Measurements from ENCODE around the gene PGLYRP2. TPM values are rescaled to one million over a fixed set of nuclear protein-coding genes. Genes with fewer than 3 reads are reported as not detected.

PGLYRP2 gene
- total RNA-seq, 2 experiments from 2014 or later, result 0.19 to 0.40 TPM

GRCh38 chr19:15457701-15458484 lies 21.4 kb downstream of the PGLYRP2 start:
- Mint-ChIP-seq H3K9me3 (no peaks in the 10 kb centered on the region), H3K4me1 (peaks cover 31% of the 10 kb centered on the region), H3K27me3 (no peaks in the 10 kb centered on the region), H3K27ac (peak overlapping the region; percentile 60), H3K4me3 (no peak overlapping the region), H3K36me3 (peaks cover 48% of the 10 kb centered on the region)
- ATAC-seq (ENCODE audit: low read depth), result no peak
- DNase-seq, result no peak
- POLR2A ChIA-PET, result interaction anchor here (1.1 to 1.2 kb wide), 4 partner anchors 7 to 93 kb away, joined by 3 to 4 read pairs (median 3); no protein-coding TSS in a partner anchor

GRCh38 chr19:15456871-15457700 lies 22.2 kb downstream of the PGLYRP2 start:
- ATAC-seq (ENCODE audit: low read depth), result no peak
- Mint-ChIP-seq H3K9me3 (no peaks in the 10 kb centered on the region), H3K36me3 (peaks cover 46% of the 10 kb centered on the region)

GRCh38 chr19:15456441-15456840 lies 22.9 kb downstream of the PGLYRP2 start:
- H3K4me1 Mint-ChIP-seq, result peaks cover 20% of the 10 kb centered on the region
- no peaks in the 10 kb centered on the region for H3K9me3 Mint-ChIP-seq
- H3K36me3 Mint-ChIP-seq, result peaks cover 45% of the 10 kb centered on the region
- H3K27ac Mint-ChIP-seq, result no peak overlapping the region
- no peak for DNase-seq
- POLR2A ChIA-PET, result interaction anchor here (1.6 kb wide), 1 partner anchor 95 kb away, joined by 6 read pairs; no protein-coding TSS in a partner anchor
- no peak for ATAC-seq (ENCODE audit: low read depth)
- no peaks in the 10 kb centered on the region for H3K27me3 Mint-ChIP-seq
- no peak overlapping the region for H3K4me3 Mint-ChIP-seq

More at GRCh38 chr19:15456871-15457700, 22.2 kb downstream of the PGLYRP2 start:
- Mint-ChIP-seq H3K27ac (no peak overlapping the region), H3K27me3 (no peaks in the 10 kb centered on the region), H3K4me3 (no peak overlapping the region), H3K4me1 (peaks cover 27% of the 10 kb centered on the region)
- POLR2A ChIA-PET, result interaction anchor here (1.1 to 1.6 kb wide), 3 partner anchors 10 to 94 kb away, joined by 3 to 6 read pairs (median 3); no protein-coding TSS in a partner anchor
- DNase-seq, result no peak

GRCh38 chr19:15455996-15456395 lies 23.3 kb downstream of the PGLYRP2 start:
- Mint-ChIP-seq H3K27ac (no peak overlapping the region), H3K4me1 (peaks cover 21% of the 10 kb centered on the region), H3K9me3 (no peaks in the 10 kb centered on the region), H3K27me3 (no peaks in the 10 kb centered on the region), H3K4me3 (no peak overlapping the region), H3K36me3 (peaks cover 47% of the 10 kb centered on the region)
- ATAC-seq (ENCODE audit: low read depth), result no peak
- DNase-seq, result no peak
- POLR2A ChIA-PET, result interaction anchor here (1.6 to 2.3 kb wide), 2 partner anchors 8 to 95 kb away, joined by 6 to 11 read pairs; no protein-coding TSS in a partner anchor

GRCh38 chr19:15453906-15454860 lies 25.1 kb downstream of the PGLYRP2 start:
- no peak overlapping the region for H3K4me3 Mint-ChIP-seq
- no peaks in the 10 kb centered on the region for H3K27me3 Mint-ChIP-seq
- peak overlapping the region; percentile 37 for H3K27ac Mint-ChIP-seq
- POLR2A ChIA-PET, result interaction anchor here (0.6 to 2.3 kb wide), 3 partner anchors 9 to 65 kb away, joined by 3 to 11 read pairs (median 3); no protein-coding TSS in a partner anchor
- peaks cover 22% of the 10 kb centered on the region for H3K4me1 Mint-ChIP-seq
- ATAC-seq (ENCODE audit: low read depth) (no peak), DNase-seq (no peak)
- peaks cover 40% of the 10 kb centered on the region for H3K36me3 Mint-ChIP-seq
- no peaks in the 10 kb centered on the region for H3K9me3 Mint-ChIP-seq

GRCh38 chr19:15453091-15453578 lies 26.2 kb downstream of the PGLYRP2 start:
- Mint-ChIP-seq H3K4me3 (no peak overlapping the region), H3K9me3 (no peaks in the 10 kb centered on the region), H3K27ac (no peak overlapping the region), H3K27me3 (no peaks in the 10 kb centered on the region), H3K36me3 (peaks cover 40% of the 10 kb centered on the region), H3K4me1 (peaks cover 28% of the 10 kb centered on the region)
- no peak for DNase-seq
- POLR2A ChIA-PET, result interaction anchor here (0.7 kb wide), 1 partner anchor 9 kb away, joined by 6 read pairs; no protein-coding TSS in a partner anchor
- ATAC-seq (ENCODE audit: low read depth), result no peak

- H3K4me1 Mint-ChIP-seq, result peaks cover 29% of the 10 kb centered on the region
- no peaks in the 10 kb centered on the region for H3K9me3 Mint-ChIP-seq
- no peak overlapping the region for H3K27ac Mint-ChIP-seq
- ATAC-seq (ENCODE audit: low read depth) (no peak), DNase-seq (no peak)
- H3K36me3 Mint-ChIP-seq, result peaks cover 35% of the 10 kb centered on the region
- no peak overlapping the region for H3K4me3 Mint-ChIP-seq
- POLR2A ChIA-PET, result interaction anchor here (0.5 to 3.5 kb wide), 5 partner anchors 11 to 920 kb away, joined by 3 to 12 read pairs (median 5); partner anchors contain the start of gene AKAP8L
- H3K27me3 Mint-ChIP-seq, result no peaks in the 10 kb centered on the region
Measured at GRCh38 chr19:15452111-15453047, 26.9 kb downstream of the PGLYRP2 start.

- POLR2A ChIA-PET, result interaction anchor here (0.8 to 3.5 kb wide), 6 partner anchors 8 to 31 kb away, joined by 3 to 12 read pairs (median 6); partner anchors contain the start of gene AKAP8L
- Mint-ChIP-seq H3K4me3 (peak overlapping the region; percentile 83), H3K4me1 (peaks cover 30% of the 10 kb centered on the region), H3K27me3 (no peaks in the 10 kb centered on the region), H3K9me3 (no peaks in the 10 kb centered on the region), H3K27ac (peak overlapping the region; percentile 89), H3K36me3 (peaks cover 31% of the 10 kb centered on the region)
- no peak for DNase-seq
- ATAC-seq (ENCODE audit: low read depth), result no peak
Measured at GRCh38 chr19:15450528-15450890, 28.8 kb downstream of the PGLYRP2 start.

GRCh38 chr19:15449620-15450527 lies 29.4 kb downstream of the PGLYRP2 start, which contains the start of gene WIZ:
Gene WIZ, minus strand, starts transcription at chr19:15449956. Its CDS starts 1,649 bp downstream, at chr19:15448307.
- no peaks in the 10 kb centered on the region for H3K27me3 Mint-ChIP-seq
- POLR2A ChIA-PET, result interaction anchor here (0.8 to 3.5 kb wide), 8 partner anchors 9 to 105 kb away, joined by 3 to 12 read pairs (median 4); partner anchors contain the start of gene AKAP8L
- peak; percentile 92 for DNase-seq
- H3K4me3 Mint-ChIP-seq, result peak within 1 kb of the TSS; percentile 83
- peaks cover 26% of the 10 kb centered on the region for H3K36me3 Mint-ChIP-seq
- H3K4me1 Mint-ChIP-seq, result peaks cover 25% of the 10 kb centered on the region
- H3K27ac Mint-ChIP-seq, result peak within 1 kb of the TSS; percentile 89
- ATAC-seq (ENCODE audit: low read depth), result peak; percentile 68
- no peaks in the 10 kb centered on the region for H3K9me3 Mint-ChIP-seq

GRCh38 chr19:15448778-15449619 lies 30.3 kb downstream of the PGLYRP2 start:
- POLR2A ChIA-PET, result interaction anchor here (0.6 to 3.5 kb wide), 10 partner anchors 13 to 146 kb away, joined by 3 to 12 read pairs (median 6); partner anchors contain the start of gene AKAP8L
- peak overlapping the region; percentile 40 for H3K27ac Mint-ChIP-seq
- DNase-seq (no peak), ATAC-seq (ENCODE audit: low read depth) (no peak)
- peaks cover 20% of the 10 kb centered on the region for H3K36me3 Mint-ChIP-seq
- H3K4me1 Mint-ChIP-seq, result peaks cover 23% of the 10 kb centered on the region
- no peaks in the 10 kb centered on the region for H3K27me3 Mint-ChIP-seq
- peak overlapping the region; percentile 73 for H3K4me3 Mint-ChIP-seq
- H3K9me3 Mint-ChIP-seq, result no peaks in the 10 kb centered on the region

Measured in activated naive CD8-positive, alpha-beta T cell treated with anti-CD3 and anti-CD28 coated beads, Interleukin-2, amount 10 ng/mL, durations not matched to agents 7 days and 5 days (primary cell).